ENCODE data around the gene LIPJ.

- TF ChIP-seq CTCF (IDR thresholded peaks at IDR 0.05) (no peak), POLR2A (IDR thresholded peaks at IDR 0.05) (no peak), POLR2AphosphoS5 (IDR thresholded peaks at IDR 0.05) (no peak)
Observed at GRCh38 chr10:88557256-88557655, 29.3 kb upstream of the LIPJ start.

Data from upper lobe of left lung (tissue), 4 donors.